Measurements from ENCODE around the gene UGT1A9.

Gene UGT1A9

GRCh38 chr2:233764264-233764663, 92.6 kb downstream of the UGT1A9 start:
- no peaks in the 10 kb centered on the region for H4K20me1 ChIP-seq (ENCODE audit: insufficient read depth, low read length)
- H3K79me2 ChIP-seq (ENCODE audit: insufficient read depth, low read length), result no peaks in the 10 kb centered on the region
- H3K9ac ChIP-seq (ENCODE audit: low read depth, low read length), result no peak overlapping the region
- H3K4me3 ChIP-seq (ENCODE audit: low read depth in 1 of 2, low read length in 2 of 2), result no peak overlapping the region
- peaks cover 10% of the 10 kb centered on the region for H3K27me3 ChIP-seq (ENCODE audit: insufficient read depth, low read length, poor library complexity)
- no peak overlapping the region for H2AFZ ChIP-seq (ENCODE audit: low read depth, low read length)
- H3K36me3 ChIP-seq (ENCODE audit: insufficient read depth, low read length), result no peaks in the 10 kb centered on the region
- H3K4me2 ChIP-seq (ENCODE audit: insufficient read depth, low read length), result no peak overlapping the region
- DNase-seq (no peak), ATAC-seq (ENCODE audit: insufficient read depth, low read depth) (no peak)
- TF ChIP-seq CTCF (IDR thresholded peaks at IDR 0.05; ENCODE audit: borderline replicate concordance, extremely low read depth, low read length, poor library complexity, severe bottlenecking) (no peak), EZH2 (IDR thresholded peaks at IDR 0.05; ENCODE audit: borderline replicate concordance, low read depth, low read length, severe bottlenecking) (no peak)
- H3K27ac ChIP-seq (ENCODE audit: low read length), result no peak overlapping the region
- H3K9me3 ChIP-seq (ENCODE audit: insufficient read depth, low read length, severe bottlenecking), result no peaks in the 10 kb centered on the region
- H3K4me1 ChIP-seq (ENCODE audit: insufficient read depth, low read length), result no peaks in the 10 kb centered on the region

- ATAC-seq (ENCODE audit: insufficient read depth, low read depth) (no peak), DNase-seq (no peak)
- TF ChIP-seq CTCF (IDR thresholded peaks at IDR 0.05; ENCODE audit: borderline replicate concordance, extremely low read depth, low read length, poor library complexity, severe bottlenecking) (no peak), EZH2 (IDR thresholded peaks at IDR 0.05; ENCODE audit: borderline replicate concordance, low read depth, low read length, severe bottlenecking) (no peak)
- no peaks in the 10 kb centered on the region for H3K9me3 ChIP-seq (ENCODE audit: insufficient read depth, low read length, severe bottlenecking)
- H4K20me1 ChIP-seq (ENCODE audit: insufficient read depth, low read length), result no peaks in the 10 kb centered on the region
- H3K9ac ChIP-seq (ENCODE audit: low read depth, low read length), result no peak overlapping the region
- no peaks in the 10 kb centered on the region for H3K79me2 ChIP-seq (ENCODE audit: insufficient read depth, low read length)
- no peak overlapping the region for H2AFZ ChIP-seq (ENCODE audit: low read depth, low read length)
- H3K36me3 ChIP-seq (ENCODE audit: insufficient read depth, low read length), result no peaks in the 10 kb centered on the region
- H3K4me2 ChIP-seq (ENCODE audit: insufficient read depth, low read length), result no peak overlapping the region
- no peak overlapping the region for H3K4me3 ChIP-seq (ENCODE audit: low read depth in 1 of 2, low read length in 2 of 2)
- no peaks in the 10 kb centered on the region for H3K4me1 ChIP-seq (ENCODE audit: insufficient read depth, low read length)
- H3K27me3 ChIP-seq (ENCODE audit: insufficient read depth, low read length, poor library complexity), result peaks cover 10% of the 10 kb centered on the region
- H3K27ac ChIP-seq (ENCODE audit: low read length), result no peak overlapping the region
Measured at GRCh38 chr2:233764761-233765160, 93.1 kb downstream of the UGT1A9 start.

- Histone ChIP-seq H2AFZ (ENCODE audit: low read depth, low read length) (no peak overlapping the region), H3K79me2 (ENCODE audit: insufficient read depth, low read length) (no peaks in the 10 kb centered on the region), H3K4me3 (ENCODE audit: low read depth in 1 of 2, low read length in 2 of 2) (no peak overlapping the region), H4K20me1 (ENCODE audit: insufficient read depth, low read length) (no peaks in the 10 kb centered on the region), H3K4me2 (ENCODE audit: insufficient read depth, low read length) (no peak overlapping the region), H3K9me3 (ENCODE audit: insufficient read depth, low read length, severe bottlenecking) (no peaks in the 10 kb centered on the region), H3K27me3 (ENCODE audit: insufficient read depth, low read length, poor library complexity) (peaks cover 7% of the 10 kb centered on the region), H3K9ac (ENCODE audit: low read depth, low read length) (no peak overlapping the region), H3K27ac (ENCODE audit: low read length) (no peak overlapping the region), H3K4me1 (ENCODE audit: insufficient read depth, low read length) (no peaks in the 10 kb centered on the region), H3K36me3 (ENCODE audit: insufficient read depth, low read length) (no peaks in the 10 kb centered on the region)
- TF ChIP-seq EZH2 (IDR thresholded peaks at IDR 0.05; ENCODE audit: borderline replicate concordance, low read depth, low read length, severe bottlenecking) (no peak), CTCF (IDR thresholded peaks at IDR 0.05; ENCODE audit: borderline replicate concordance, extremely low read depth, low read length, poor library complexity, severe bottlenecking) (no peak)
- ATAC-seq (ENCODE audit: insufficient read depth, low read depth) (no peak), DNase-seq (no peak)
Measured at GRCh38 chr2:233766416-233766815, 94.7 kb downstream of the UGT1A9 start.

GRCh38 chr2:233768076-233768475, 96.4 kb downstream of the UGT1A9 start:
- H3K27ac ChIP-seq (ENCODE audit: low read length), result no peak overlapping the region
- no peak overlapping the region for H3K9ac ChIP-seq (ENCODE audit: low read depth, low read length)
- ATAC-seq (ENCODE audit: insufficient read depth, low read depth) (no peak), DNase-seq (no peak)
- H2AFZ ChIP-seq (ENCODE audit: low read depth, low read length), result no peak overlapping the region
- no peaks in the 10 kb centered on the region for H3K36me3 ChIP-seq (ENCODE audit: insufficient read depth, low read length)
- H3K4me2 ChIP-seq (ENCODE audit: insufficient read depth, low read length), result no peak overlapping the region
- TF ChIP-seq EZH2 (IDR thresholded peaks at IDR 0.05; ENCODE audit: borderline replicate concordance, low read depth, low read length, severe bottlenecking), result no peak
- no peaks in the 10 kb centered on the region for H3K9me3 ChIP-seq (ENCODE audit: insufficient read depth, low read length, severe bottlenecking)
- H3K27me3 ChIP-seq (ENCODE audit: insufficient read depth, low read length, poor library complexity), result peaks cover 7% of the 10 kb centered on the region
- H4K20me1 ChIP-seq (ENCODE audit: insufficient read depth, low read length), result no peaks in the 10 kb centered on the region
- H3K4me1 ChIP-seq (ENCODE audit: insufficient read depth, low read length), result no peaks in the 10 kb centered on the region
- H3K4me3 ChIP-seq (ENCODE audit: low read depth in 1 of 2, low read length in 2 of 2), result no peak overlapping the region
- no peaks in the 10 kb centered on the region for H3K79me2 ChIP-seq (ENCODE audit: insufficient read depth, low read length)

All from DND-41 (cell line).